Astrocyte (in vitro differentiated cells and primary cell): ENCODE data around the gene CARD18. TPM values are rescaled to one million over a fixed set of nuclear protein-coding genes. Genes with fewer than 3 reads are reported as not detected.
A peak's percentile ranks its signal among the peaks of the same experiment; 100 is the strongest.
"Not testable (repeated sequence)": the region's sequence is repeated elsewhere in the genome, so short reads cannot be mapped to it uniquely, and the experiment has no call there.

Experiments used
- DNase-seq: peaks from one replicate; pipeline ENCODE4 v3.0.0-alpha.2; 2010; ENCODE audit warnings: low read depth
- FAIRE-seq: peaks from 2 replicates; lab custom pipeline; 2011; peaks lifted over from hg19 to GRCh38; lab: Jason Lieb, UNC
- H2AFZ ChIP-seq: 2 replicates; pipeline ENCODE4 v1.6.0; 2012; ENCODE audit warnings: low read depth, low read length, inconsistent platforms
- H3K27ac ChIP-seq: 2 replicates; pipeline ENCODE4 v1.5.1; 2011; ENCODE audit warnings: low read depth, low read length, inconsistent platforms
- H3K27me3 ChIP-seq: 2 replicates; pipeline ENCODE4 v1.6.0; 2011; ENCODE audit warnings: low read length, inconsistent platforms; ENCODE audit not compliant: insufficient read depth
- H3K36me3 ChIP-seq: 2 replicates; pipeline ENCODE4 v1.5.1; 2011; ENCODE audit warnings: low read length, inconsistent platforms; ENCODE audit not compliant: insufficient read depth
- H3K4me1 ChIP-seq: 2 replicates; pipeline ENCODE4 v1.5.1; 2011; ENCODE audit warnings: low read length, inconsistent platforms; ENCODE audit not compliant: insufficient read depth
- H3K4me2 ChIP-seq: 2 replicates; pipeline ENCODE4 v1.6.0; 2012; ENCODE audit warnings: low read length, inconsistent platforms
- H3K4me3 ChIP-seq: 2 replicates; pipeline ENCODE4 v1.5.1; 2011; ENCODE audit warnings: low read depth, mild to moderate bottlenecking, low read length, inconsistent platforms; ENCODE audit not compliant: insufficient read depth
- H3K79me2 ChIP-seq: 2 replicates; pipeline ENCODE4 v1.6.0; 2012; ENCODE audit warnings: mild to moderate bottlenecking, low read length, inconsistent platforms; ENCODE audit not compliant: insufficient read depth
- H3K9ac ChIP-seq: 2 replicates; pipeline ENCODE4 v1.6.0; 2012; ENCODE audit warnings: mild to moderate bottlenecking, low read length, inconsistent platforms
- H3K9me3 ChIP-seq: 2 replicates; pipeline ENCODE4 v1.5.1; 2012; ENCODE audit warnings: low read depth, mild to moderate bottlenecking, low read length, inconsistent platforms; ENCODE audit not compliant: insufficient read depth
- H4K20me1 ChIP-seq: 2 replicates; pipeline ENCODE4 v1.6.0; 2012; ENCODE audit warnings: low read length, inconsistent platforms; ENCODE audit not compliant: insufficient read depth
- H3K27ac Mint-ChIP-seq: one replicate; pipeline ENCODE4 v1.8.0; 2021; ENCODE audit warnings: mild to moderate bottlenecking, mixed read lengths; ENCODE audit not compliant: unreplicated experiment
- H3K27me3 Mint-ChIP-seq: one replicate; pipeline ENCODE4 v1.8.0; 2021; ENCODE audit warnings: low read depth, mixed read lengths; ENCODE audit not compliant: unreplicated experiment
- H3K36me3 Mint-ChIP-seq: one replicate; pipeline ENCODE4 v1.8.0; 2021; ENCODE audit warnings: low read depth, mixed read lengths; ENCODE audit not compliant: unreplicated experiment
- H3K4me1 Mint-ChIP-seq: one replicate; pipeline ENCODE4 v1.8.0; 2021; ENCODE audit warnings: low read depth, mixed read lengths; ENCODE audit not compliant: unreplicated experiment
- H3K4me3 Mint-ChIP-seq: one replicate; pipeline ENCODE4 v1.8.0; 2021; ENCODE audit warnings: mild to moderate bottlenecking, moderate library complexity, mixed read lengths; ENCODE audit not compliant: unreplicated experiment
- H3K9me3 Mint-ChIP-seq: one replicate; pipeline ENCODE4 v1.8.0; 2021; ENCODE audit warnings: mild to moderate bottlenecking, mixed read lengths; ENCODE audit not compliant: unreplicated experiment
- EZH2 ChIP-seq: IDR thresholded peaks from 2 replicates; pipeline ENCODE4 v1.6.1; 2012; ENCODE audit warnings: mild to moderate bottlenecking, low read length, inconsistent platforms; ENCODE audit not compliant: insufficient read depth
- total RNA-seq: library from RNA; stranded (reverse); gene quantifications from 2 replicates; pipeline ENCODE4 v1.2.1, GENCODE V29; 2021
- TF ChIP-seq, protein P1 (sequence below): IDR thresholded peaks from 2 replicates; pipeline ENCODE4 v1.5.1; 2011; ENCODE audit warnings: low read depth, mild to moderate bottlenecking, inconsistent platforms, low read length, moderate library complexity; ENCODE audit not compliant: insufficient read depth

Gene CARD18
- total RNA-seq, 1 donor from 2014 or later = not detected

GRCh38 chr11:105109855-105110687 lies 29.5 kb downstream of the CARD18 start:
- Histone ChIP-seq H3K9me3 (no peaks in the 10 kb centered on the region), H4K20me1 (no peaks in the 10 kb centered on the region), H3K4me2 (peak overlapping the region; percentile 24), H3K4me3 (no peak overlapping the region), H3K36me3 (no peaks in the 10 kb centered on the region), H3K4me1 (no peaks in the 10 kb centered on the region), H3K79me2 (no peaks in the 10 kb centered on the region), H2AFZ (peak overlapping the region; percentile 62), H3K27me3 (no peaks in the 10 kb centered on the region), H3K9ac (no peak overlapping the region), H3K27ac (no peak overlapping the region)
- peaks cover 8% of the 10 kb centered on the region for H3K4me1 Mint-ChIP-seq
- no peak overlapping the region for H3K27ac Mint-ChIP-seq
- FAIRE-seq (peak; percentile 78), DNase-seq (peak; percentile 30)
- H3K36me3 Mint-ChIP-seq = no peaks in the 10 kb centered on the region
- no peaks in the 10 kb centered on the region for H3K9me3 Mint-ChIP-seq
- no peak for TF ChIP-seq EZH2
- TF ChIP-seq, protein P1, sequence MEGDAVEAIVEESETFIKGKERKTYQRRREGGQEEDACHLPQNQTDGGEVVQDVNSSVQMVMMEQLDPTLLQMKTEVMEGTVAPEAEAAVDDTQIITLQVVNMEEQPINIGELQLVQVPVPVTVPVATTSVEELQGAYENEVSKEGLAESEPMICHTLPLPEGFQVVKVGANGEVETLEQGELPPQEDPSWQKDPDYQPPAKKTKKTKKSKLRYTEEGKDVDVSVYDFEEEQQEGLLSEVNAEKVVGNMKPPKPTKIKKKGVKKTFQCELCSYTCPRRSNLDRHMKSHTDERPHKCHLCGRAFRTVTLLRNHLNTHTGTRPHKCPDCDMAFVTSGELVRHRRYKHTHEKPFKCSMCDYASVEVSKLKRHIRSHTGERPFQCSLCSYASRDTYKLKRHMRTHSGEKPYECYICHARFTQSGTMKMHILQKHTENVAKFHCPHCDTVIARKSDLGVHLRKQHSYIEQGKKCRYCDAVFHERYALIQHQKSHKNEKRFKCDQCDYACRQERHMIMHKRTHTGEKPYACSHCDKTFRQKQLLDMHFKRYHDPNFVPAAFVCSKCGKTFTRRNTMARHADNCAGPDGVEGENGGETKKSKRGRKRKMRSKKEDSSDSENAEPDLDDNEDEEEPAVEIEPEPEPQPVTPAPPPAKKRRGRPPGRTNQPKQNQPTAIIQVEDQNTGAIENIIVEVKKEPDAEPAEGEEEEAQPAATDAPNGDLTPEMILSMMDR = no peak
- no peaks in the 10 kb centered on the region for H3K27me3 Mint-ChIP-seq
- H3K4me3 Mint-ChIP-seq = no peak overlapping the region

- no peaks in the 10 kb centered on the region for H3K27me3 Mint-ChIP-seq
- Histone ChIP-seq H3K9ac (no peak overlapping the region), H3K9me3 (no peaks in the 10 kb centered on the region), H3K4me2 (no peak overlapping the region), H3K27me3 (no peaks in the 10 kb centered on the region), H4K20me1 (no peaks in the 10 kb centered on the region), H3K4me1 (no peaks in the 10 kb centered on the region), H3K79me2 (no peaks in the 10 kb centered on the region), H3K36me3 (no peaks in the 10 kb centered on the region), H3K4me3 (no peak overlapping the region), H3K27ac (no peak overlapping the region), H2AFZ (no peak overlapping the region)
- FAIRE-seq (no peak), DNase-seq (no peak)
- no peak for TF ChIP-seq EZH2
- TF ChIP-seq, protein P1 = no peak
- H3K27ac Mint-ChIP-seq = no peak overlapping the region
- no peak overlapping the region for H3K4me3 Mint-ChIP-seq
- peaks cover 8% of the 10 kb centered on the region for H3K4me1 Mint-ChIP-seq
- no peaks in the 10 kb centered on the region for H3K36me3 Mint-ChIP-seq
- H3K9me3 Mint-ChIP-seq = no peaks in the 10 kb centered on the region
Measured at GRCh38 chr11:105109321-105109720, 30.2 kb downstream of the CARD18 start.

DNA sequence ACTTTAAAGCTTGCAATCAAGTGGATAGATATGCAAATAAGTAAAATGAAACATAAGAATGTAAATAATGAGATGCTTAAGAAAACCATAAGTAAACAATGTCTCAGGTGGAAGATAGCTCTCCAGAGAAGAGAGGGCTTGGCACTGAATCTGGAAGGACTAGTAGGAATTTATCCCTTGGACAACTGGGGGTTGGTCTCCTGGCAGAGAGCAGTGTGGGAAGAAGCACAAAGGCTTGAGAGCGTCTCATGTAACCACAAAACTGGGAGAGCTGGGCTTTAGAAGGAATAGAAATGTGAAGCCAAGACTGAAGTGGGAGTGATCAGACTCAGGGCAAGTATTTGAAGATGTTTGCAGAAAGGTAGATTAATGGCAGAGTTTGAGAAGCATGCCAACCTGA lies 31.3 kb downstream of the CARD18 start:
- no peak overlapping the region for H2AFZ ChIP-seq
- no peak overlapping the region for H3K27ac Mint-ChIP-seq
- no peaks in the 10 kb centered on the region for H3K9me3 Mint-ChIP-seq
- FAIRE-seq (no peak), DNase-seq (peak; percentile 18)
- no peak overlapping the region for H3K4me2 ChIP-seq
- H3K4me1 ChIP-seq = no peaks in the 10 kb centered on the region
- H3K36me3 Mint-ChIP-seq = no peaks in the 10 kb centered on the region
- H3K9ac ChIP-seq = no peak overlapping the region
- H3K4me3 Mint-ChIP-seq = no peak overlapping the region
- H3K9me3 ChIP-seq = no peaks in the 10 kb centered on the region
- no peaks in the 10 kb centered on the region for H3K79me2 ChIP-seq
- H4K20me1 ChIP-seq = no peaks in the 10 kb centered on the region
- no peaks in the 10 kb centered on the region for H3K27me3 Mint-ChIP-seq
- no peak overlapping the region for H3K27ac ChIP-seq
- H3K36me3 ChIP-seq = no peaks in the 10 kb centered on the region
- H3K4me3 ChIP-seq = no peak overlapping the region
- no peaks in the 10 kb centered on the region for H3K27me3 ChIP-seq
- H3K4me1 Mint-ChIP-seq = peaks cover 8% of the 10 kb centered on the region
- no peak for TF ChIP-seq EZH2
- TF ChIP-seq, protein P1 = no peak

- not testable (repeated sequence) for H3K4me2 ChIP-seq, H3K27ac ChIP-seq, H4K20me1 ChIP-seq, H3K36me3 Mint-ChIP-seq, H3K4me1 ChIP-seq, H3K27me3 ChIP-seq, H3K9ac ChIP-seq, H3K9me3 Mint-ChIP-seq, FAIRE-seq, H3K27me3 Mint-ChIP-seq, H3K4me1 Mint-ChIP-seq, H3K79me2 ChIP-seq, H3K36me3 ChIP-seq, H2AFZ ChIP-seq, H3K9me3 ChIP-seq, H3K4me3 Mint-ChIP-seq, DNase-seq, H3K27ac Mint-ChIP-seq, H3K4me3 ChIP-seq
Measured at GRCh38 chr11:105107226-105107825, 32.2 kb downstream of the CARD18 start.
